H9 (cell line): ENCODE results near the gene SMARCC2. TPM values are rescaled to one million over a fixed set of nuclear protein-coding genes. Genes with fewer than 3 reads are reported as not detected.

Experiments used
- DNase-seq: peaks from one replicate; pipeline ENCODE4 v3.0.0-alpha.2; 2017
- H2AFZ ChIP-seq: one replicate; pipeline ENCODE4 v1.6.1; 2013; ENCODE audit warnings: mild to moderate bottlenecking, low read length, control low read depth, moderate library complexity
- H2AK5ac ChIP-seq: 2 replicates; pipeline ENCODE4 v1.6.1; 2013; ENCODE audit warnings: low read length, control low read depth, mixed read lengths; ENCODE audit not compliant: insufficient read length
- H2BK120ac ChIP-seq: one replicate; pipeline ENCODE4 v1.6.1; 2013; ENCODE audit warnings: low read depth, mild to moderate bottlenecking, low read length, control low read depth, inconsistent platforms; ENCODE audit not compliant: poor library complexity, severe bottlenecking
- H2BK12ac ChIP-seq: 2 replicates; pipeline ENCODE4 v1.6.1; 2013; ENCODE audit warnings: low read length, control low read depth, mixed read lengths, low read depth; ENCODE audit not compliant: insufficient read length
- H2BK15ac ChIP-seq: 2 replicates; pipeline ENCODE4 v1.6.1; 2013; ENCODE audit warnings: low read depth, low read length, control low read depth
- H2BK20ac ChIP-seq: one replicate; pipeline ENCODE4 v1.6.1; 2013; ENCODE audit warnings: low read depth, mild to moderate bottlenecking, low read length, control low read depth, inconsistent platforms; ENCODE audit not compliant: poor library complexity, severe bottlenecking
- H2BK5ac ChIP-seq: 2 replicates; pipeline ENCODE4 v1.6.1; 2013; ENCODE audit warnings: low read length, control low read depth, mixed read lengths; ENCODE audit not compliant: insufficient read length
- H3K14ac ChIP-seq: 2 replicates; pipeline ENCODE4 v1.6.1; 2013; ENCODE audit warnings: low read length, control low read depth; ENCODE audit not compliant: insufficient read depth
- H3K18ac ChIP-seq: 2 replicates; pipeline ENCODE4 v1.6.1; 2013; ENCODE audit warnings: low read depth, mild to moderate bottlenecking, mixed read lengths, low read length, control low read depth; ENCODE audit not compliant: insufficient read length
- H3K23ac ChIP-seq: 2 replicates; pipeline ENCODE4 v1.6.1; 2013; ENCODE audit warnings: low read length, control low read depth, mixed read lengths, low read depth; ENCODE audit not compliant: insufficient read length
- H3K23me2 ChIP-seq: 2 replicates; pipeline ENCODE4 v1.6.1; 2013; ENCODE audit warnings: low read depth, mild to moderate bottlenecking, mixed read lengths, low read length, control low read depth; ENCODE audit not compliant: insufficient read length, poor library complexity, severe bottlenecking
- H3K27ac ChIP-seq: 2 replicates; pipeline ENCODE4 v1.5.1; 2013; ENCODE audit warnings: low read length, control low read depth, mixed read lengths, low read depth; ENCODE audit not compliant: insufficient read length
- H3K27me3 ChIP-seq: 2 replicates; pipeline ENCODE4 v1.6.1; 2013; ENCODE audit warnings: low read length, control low read depth, inconsistent platforms; ENCODE audit not compliant: insufficient read depth
- H3K4ac ChIP-seq: 2 replicates; pipeline ENCODE4 v1.6.1; 2013; ENCODE audit warnings: low read depth, mild to moderate bottlenecking, control low read depth, inconsistent platforms, low read length, moderate library complexity
- H3K4me1 ChIP-seq: 2 replicates; pipeline ENCODE4 v1.6.1; 2013; ENCODE audit warnings: low read length, control low read depth, inconsistent platforms; ENCODE audit not compliant: insufficient read depth
- H3K4me2 ChIP-seq: 2 replicates; pipeline ENCODE4 v1.6.1; 2013; ENCODE audit warnings: low read length, control low read depth, mixed read lengths; ENCODE audit not compliant: insufficient read length, insufficient read depth
- H3K56ac ChIP-seq: 2 replicates; pipeline ENCODE4 v1.6.1; 2013; ENCODE audit warnings: low read depth, mild to moderate bottlenecking, mixed read lengths, low read length, control low read depth; ENCODE audit not compliant: insufficient read length
- H3K79me1 ChIP-seq: 2 replicates; pipeline ENCODE4 v1.6.1; 2013; ENCODE audit warnings: low read depth, mild to moderate bottlenecking, moderate library complexity, low read length, control low read depth, inconsistent platforms; ENCODE audit not compliant: insufficient read depth, poor library complexity, severe bottlenecking
- H3K79me2 ChIP-seq: 2 replicates; pipeline ENCODE4 v1.6.1; 2013; ENCODE audit warnings: low read length, control low read depth, inconsistent platforms; ENCODE audit not compliant: insufficient read depth
- H3K9ac ChIP-seq: 2 replicates; pipeline ENCODE4 v1.6.1; 2013; ENCODE audit warnings: low read length, control low read depth, mixed read lengths; ENCODE audit not compliant: insufficient read length; ENCODE audit errors: extremely low read depth
- H3K9me3 ChIP-seq: one replicate; pipeline ENCODE4 v1.6.1; 2013; ENCODE audit warnings: low read depth, low read length, inconsistent platforms; ENCODE audit not compliant: control insufficient read depth
- H3T11ph ChIP-seq: one replicate; pipeline ENCODE4 v1.6.1; 2013; ENCODE audit warnings: mild to moderate bottlenecking, low read length, control low read depth, inconsistent platforms
- H4K20me1 ChIP-seq: one replicate; pipeline ENCODE4 v1.6.1; 2013; ENCODE audit not compliant: control insufficient read depth, insufficient read length, insufficient read depth
- H4K5ac ChIP-seq: 2 replicates; pipeline ENCODE4 v1.6.1; 2013; ENCODE audit warnings: low read depth, mild to moderate bottlenecking, mixed read lengths, low read length, control low read depth; ENCODE audit not compliant: insufficient read length
- H4K8ac ChIP-seq: replicated peaks from 2 replicates; pipeline ENCODE4 v1.6.1; 2013; ENCODE audit warnings: low read length, control low read depth, mixed read lengths, low read depth; ENCODE audit not compliant: insufficient read length
- H4K91ac ChIP-seq: 2 replicates; pipeline ENCODE4 v1.6.1; 2013; ENCODE audit warnings: low read depth, mild to moderate bottlenecking, moderate library complexity, mixed read lengths, low read length, control low read depth; ENCODE audit not compliant: insufficient read length
- H3K27ac Mint-ChIP-seq, 3 experiments: 2 replicates in 2 of 3; 3 replicates in 1 of 3; pipeline ENCODE4 v1.8.0; 2020 to 2021; ENCODE audit warnings: mixed read lengths in 3 of 3, mild to moderate bottlenecking in 1 of 3, moderate library complexity in 1 of 3
- H3K27me3 Mint-ChIP-seq: 2 replicates; pipeline ENCODE4 v1.8.0; 2021; ENCODE audit warnings: low read depth, mild to moderate bottlenecking, moderate library complexity, mixed read lengths
- H3K36me3 Mint-ChIP-seq, 3 experiments: 2 replicates in 2 of 3; 3 replicates in 1 of 3; pipeline ENCODE4 v1.8.0; 2020 to 2021; ENCODE audit warnings: low read depth in 3 of 3, mixed read lengths in 3 of 3; ENCODE audit not compliant: insufficient read depth in 1 of 3
- H3K4me1 Mint-ChIP-seq, 2 experiments: 2 replicates each; pipeline ENCODE4 v1.8.0; 2020; ENCODE audit warnings: mixed read lengths in 2 of 2
- H3K4me3 Mint-ChIP-seq, 2 experiments: 2 replicates in 1 of 2; 3 replicates in 1 of 2; pipeline ENCODE4 v1.8.0; 2020 to 2021; ENCODE audit warnings: mild to moderate bottlenecking in 2 of 2, mixed read lengths in 2 of 2, moderate library complexity in 1 of 2
- H3K9me3 Mint-ChIP-seq, 2 experiments: 2 replicates in 1 of 2; 3 replicates in 1 of 2; pipeline ENCODE4 v1.8.0; 2020; ENCODE audit warnings: mild to moderate bottlenecking in 2 of 2, mixed read lengths in 2 of 2, moderate library complexity in 1 of 2
- CTCF ChIP-seq: fragments of 200-600 bp; sonication (generic); conservative IDR thresholded peaks from 3 replicates; pipeline ENCODE4 v1.8.0; 2021; ENCODE audit warnings: antibody characterized with exemption, mild to moderate bottlenecking
- WGBS: extraction: QIAGEN DNeasy Blood & Tissue Kit; methylation state at CpG from one replicate; pipeline ENCODE4 v1.1.7; 2013; ENCODE audit warnings: missing lambda C conversion rate, low lambda C conversion rate, mixed read lengths; ENCODE audit not compliant: insufficient read length; ENCODE audit errors: extremely low coverage; 5-methylcytosine and 5-hydroxymethylcytosine counted together
- total RNA-seq: library from RNA; stranded (reverse); gene quantifications from 2 replicates; pipeline ENCODE4 v1.2.1, GENCODE V29; 2021

Gene SMARCC2
- total RNA-seq, 1 experiment from 2014 or later, result 86.9 TPM

DNA sequence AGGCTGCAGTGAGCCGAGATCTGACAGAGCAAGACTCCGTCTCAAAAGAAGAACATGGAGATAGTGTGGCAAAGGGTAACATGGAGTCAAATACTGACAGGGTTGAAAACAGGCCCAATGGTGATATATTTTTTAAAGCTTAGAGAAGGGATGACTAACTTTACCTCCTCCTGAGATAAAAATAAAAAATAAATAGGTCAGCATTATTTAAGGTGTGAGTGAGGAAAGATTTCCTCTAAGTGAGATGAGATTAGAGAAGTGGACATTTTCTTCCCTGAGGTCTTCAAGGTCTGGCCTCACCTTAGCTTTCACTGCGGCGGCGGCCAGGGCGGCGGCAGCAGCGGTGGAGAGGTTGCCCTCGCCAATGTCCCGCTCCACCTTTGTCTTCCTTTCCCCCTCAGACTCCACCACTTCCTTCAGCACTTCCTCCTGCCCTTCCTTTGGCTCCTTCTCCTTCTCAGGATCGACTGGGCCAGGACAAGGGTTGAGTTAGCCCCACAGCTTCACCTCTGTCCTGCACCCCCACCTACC is 20.0 kb downstream of the SMARCC2 start:
- no peak overlapping the region for H2BK5ac ChIP-seq
- no peak overlapping the region for H4K8ac ChIP-seq
- no peak overlapping the region for H3K23ac ChIP-seq
- no peak overlapping the region for H3T11ph ChIP-seq
- H3K27me3 ChIP-seq, result no peaks in the 10 kb centered on the region
- H3K4me2 ChIP-seq, result no peak overlapping the region
- H4K91ac ChIP-seq, result no peak overlapping the region
- no peak overlapping the region for H2BK20ac ChIP-seq
- Mint-ChIP-seq H3K27me3 (peaks cover 1% of the 10 kb centered on the region; the same call in 1 of the 2 replicates), H3K4me1 (no peaks in the 10 kb centered on the region), H3K36me3 (peaks cover 61 to 93% (median 89%) of the 10 kb centered on the region in 3 experiments), H3K4me3 (no peak overlapping the region; a peak in 1 of 5 replicates), H3K9me3 (no peaks in the 10 kb centered on the region), H3K27ac (peak overlapping the region in 1 of 3 experiments; percentile 76; a peak in 2 of 7 replicates)
- TF ChIP-seq CTCF, result no peak
- DNase-seq, result no peak
- no peak overlapping the region for H2BK15ac ChIP-seq
- H2BK12ac ChIP-seq, result no peak overlapping the region
- H3K56ac ChIP-seq, result no peak overlapping the region
- no peak overlapping the region for H3K14ac ChIP-seq
- H2BK120ac ChIP-seq, result no peak overlapping the region
- H3K27ac ChIP-seq, result no peak overlapping the region
- no peak overlapping the region for H4K5ac ChIP-seq
- H3K9ac ChIP-seq, result no peak overlapping the region
- H3K4me1 ChIP-seq, result no peaks in the 10 kb centered on the region
- no peak overlapping the region for H3K18ac ChIP-seq
- H4K20me1 ChIP-seq, result no peaks in the 10 kb centered on the region
- H2AFZ ChIP-seq, result no peak overlapping the region
- no peaks in the 10 kb centered on the region for H3K79me1 ChIP-seq
- H3K9me3 ChIP-seq, result no peaks in the 10 kb centered on the region
- no peak overlapping the region for H3K4ac ChIP-seq
- no peaks in the 10 kb centered on the region for H3K23me2 ChIP-seq
- H2AK5ac ChIP-seq, result no peak overlapping the region
- H3K79me2 ChIP-seq, result no peaks in the 10 kb centered on the region
- WGBS, result no CpG with 5 or more reads among the region's 11 CpGs
